ENCODE data around the gene KLF8. TPM values are rescaled to one million over a fixed set of nuclear protein-coding genes. Genes with fewer than 3 reads are reported as not detected.

Gene KLF8
- total and polyA plus RNA-seq, 2 experiments from 2014 or later, result 2.7 to 11.5 TPM

GRCh38 chrX:56268888-56269287 is 36.7 kb downstream of the KLF8 start:
- Mint-ChIP-seq H3K4me1 (no peaks in the 10 kb centered on the region), H3K27me3 (ENCODE audit: insufficient read depth, low read depth, poor library complexity) (no peaks in the 10 kb centered on the region), H3K27ac (no peak overlapping the region), H3K36me3 (ENCODE audit: low read depth) (peaks cover 4% of the 10 kb centered on the region; the same call in 2 of the 3 replicates), H3K9me3 (no peaks in the 10 kb centered on the region), H3K4me3 (no peak overlapping the region)
- H3K4me1 ChIP-seq (ENCODE audit: insufficient read depth), result no peaks in the 10 kb centered on the region
- H3K4me2 ChIP-seq, result no peak overlapping the region
- H3K36me3 ChIP-seq (ENCODE audit: insufficient read depth), result no peaks in the 10 kb centered on the region
- no peak overlapping the region for H3K4me3 ChIP-seq
- H3K9me2 ChIP-seq (ENCODE audit: insufficient read depth), result no peaks in the 10 kb centered on the region
- no peaks in the 10 kb centered on the region for H3F3A ChIP-seq (replicated peaks; ENCODE audit: low read depth)
- ATAC-seq, result no peak
- no peaks in the 10 kb centered on the region for H3K27me3 ChIP-seq (ENCODE audit: insufficient read depth)
- no peaks in the 10 kb centered on the region for H3K79me2 ChIP-seq (replicated peaks; ENCODE audit: insufficient read depth)
- H2AFZ ChIP-seq, result no peak overlapping the region
- TF ChIP-seq, protein P1, sequence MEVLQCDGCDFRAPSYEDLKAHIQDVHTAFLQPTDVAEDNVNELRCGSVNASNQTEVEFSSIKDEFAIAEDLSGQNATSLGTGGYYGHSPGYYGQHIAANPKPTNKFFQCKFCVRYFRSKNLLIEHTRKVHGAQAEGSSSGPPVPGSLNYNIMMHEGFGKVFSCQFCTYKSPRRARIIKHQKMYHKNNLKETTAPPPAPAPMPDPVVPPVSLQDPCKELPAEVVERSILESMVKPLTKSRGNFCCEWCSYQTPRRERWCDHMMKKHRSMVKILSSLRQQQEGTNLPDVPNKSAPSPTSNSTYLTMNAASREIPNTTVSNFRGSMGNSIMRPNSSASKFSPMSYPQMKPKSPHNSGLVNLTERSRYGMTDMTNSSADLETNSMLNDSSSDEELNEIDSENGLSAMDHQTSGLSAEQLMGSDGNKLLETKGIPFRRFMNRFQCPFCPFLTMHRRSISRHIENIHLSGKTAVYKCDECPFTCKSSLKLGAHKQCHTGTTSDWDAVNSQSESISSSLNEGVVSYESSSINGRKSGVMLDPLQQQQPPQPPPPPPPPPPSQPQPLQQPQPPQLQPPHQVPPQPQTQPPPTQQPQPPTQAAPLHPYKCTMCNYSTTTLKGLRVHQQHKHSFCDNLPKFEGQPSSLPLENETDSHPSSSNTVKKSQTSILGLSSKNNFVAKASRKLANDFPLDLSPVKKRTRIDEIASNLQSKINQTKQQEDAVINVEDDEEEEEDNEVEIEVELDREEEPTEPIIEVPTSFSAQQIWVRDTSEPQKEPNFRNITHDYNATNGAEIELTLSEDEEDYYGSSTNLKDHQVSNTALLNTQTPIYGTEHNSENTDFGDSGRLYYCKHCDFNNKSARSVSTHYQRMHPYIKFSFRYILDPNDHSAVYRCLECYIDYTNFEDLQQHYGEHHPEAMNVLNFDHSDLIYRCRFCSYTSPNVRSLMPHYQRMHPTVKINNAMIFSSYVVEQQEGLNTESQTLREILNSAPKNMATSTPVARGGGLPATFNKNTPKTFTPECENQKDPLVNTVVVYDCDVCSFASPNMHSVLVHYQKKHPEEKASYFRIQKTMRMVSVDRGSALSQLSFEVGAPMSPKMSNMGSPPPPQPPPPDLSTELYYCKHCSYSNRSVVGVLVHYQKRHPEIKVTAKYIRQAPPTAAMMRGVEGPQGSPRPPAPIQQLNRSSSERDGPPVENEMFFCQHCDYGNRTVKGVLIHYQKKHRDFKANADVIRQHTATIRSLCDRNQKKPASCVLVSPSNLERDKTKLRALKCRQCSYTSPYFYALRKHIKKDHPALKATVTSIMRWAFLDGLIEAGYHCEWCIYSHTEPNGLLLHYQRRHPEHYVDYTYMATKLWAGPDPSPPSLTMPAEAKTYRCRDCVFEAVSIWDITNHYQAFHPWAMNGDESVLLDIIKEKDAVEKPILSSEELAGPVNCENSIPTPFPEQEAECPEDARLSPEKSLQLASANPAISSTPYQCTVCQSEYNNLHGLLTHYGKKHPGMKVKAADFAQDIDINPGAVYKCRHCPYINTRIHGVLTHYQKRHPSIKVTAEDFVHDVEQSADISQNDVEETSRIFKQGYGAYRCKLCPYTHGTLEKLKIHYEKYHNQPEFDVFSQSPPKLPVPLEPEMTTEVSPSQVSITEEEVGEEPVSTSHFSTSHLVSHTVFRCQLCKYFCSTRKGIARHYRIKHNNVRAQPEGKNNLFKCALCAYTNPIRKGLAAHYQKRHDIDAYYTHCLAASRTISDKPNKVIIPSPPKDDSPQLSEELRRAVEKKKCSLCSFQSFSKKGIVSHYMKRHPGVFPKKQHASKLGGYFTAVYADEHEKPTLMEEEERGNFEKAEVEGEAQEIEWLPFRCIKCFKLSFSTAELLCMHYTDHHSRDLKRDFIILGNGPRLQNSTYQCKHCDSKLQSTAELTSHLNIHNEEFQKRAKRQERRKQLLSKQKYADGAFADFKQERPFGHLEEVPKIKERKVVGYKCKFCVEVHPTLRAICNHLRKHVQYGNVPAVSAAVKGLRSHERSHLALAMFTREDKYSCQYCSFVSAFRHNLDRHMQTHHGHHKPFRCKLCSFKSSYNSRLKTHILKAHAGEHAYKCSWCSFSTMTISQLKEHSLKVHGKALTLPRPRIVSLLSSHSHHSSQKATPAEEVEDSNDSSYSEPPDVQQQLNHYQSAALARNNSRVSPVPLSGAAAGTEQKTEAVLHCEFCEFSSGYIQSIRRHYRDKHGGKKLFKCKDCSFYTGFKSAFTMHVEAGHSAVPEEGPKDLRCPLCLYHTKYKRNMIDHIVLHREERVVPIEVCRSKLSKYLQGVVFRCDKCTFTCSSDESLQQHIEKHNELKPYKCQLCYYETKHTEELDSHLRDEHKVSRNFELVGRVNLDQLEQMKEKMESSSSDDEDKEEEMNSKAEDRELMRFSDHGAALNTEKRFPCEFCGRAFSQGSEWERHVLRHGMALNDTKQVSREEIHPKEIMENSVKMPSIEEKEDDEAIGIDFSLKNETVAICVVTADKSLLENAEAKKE (CRISPR knock-in tag; IDR thresholded peaks at IDR 0.05), result no peak
- TF ChIP-seq EZH2phosphoT487 (IDR thresholded peaks at IDR 0.05; ENCODE audit: unreplicated experiment), result no peak
- TF ChIP-seq CREB1 (CRISPR knock-in tag; IDR thresholded peaks at IDR 0.05; ENCODE audit: low read depth), result no peak
- no peak for TF ChIP-seq EZH2 (IDR thresholded peaks at IDR 0.05; ENCODE audit: low read depth, unreplicated experiment)
- no peak for TF ChIP-seq CTCF (conservative IDR thresholded peaks at IDR 0.05; ENCODE audit: low read depth in 2 of 2)
- no peak for TF ChIP-seq POLR2AphosphoS5 (IDR thresholded peaks at IDR 0.05; ENCODE audit: low read depth)
- no peaks in the 10 kb centered on the region for H4K20me1 ChIP-seq (replicated peaks; ENCODE audit: insufficient read depth)
- no peak overlapping the region for H3K27ac ChIP-seq (ENCODE audit: low read depth)
- DNase-seq (ENCODE audit: low spot score), result no peak

All from GM23338 (cell line).